Natural killer cell (primary cell): ENCODE measurements around the gene SLC6A13. TPM values are rescaled to one million over a fixed set of nuclear protein-coding genes. Genes with fewer than 3 reads are reported as not detected.

Source experiments
- ATAC-seq, 3 donors: fragments of 150-1000 bp in 2 of 3; fragments of 200-7000 bp in 1 of 3; cut with Tn5 transposase; 1 replicate in 1 of 3; 2 replicates in 2 of 3; pipeline ENCODE4 v1.10.0; 2021; ENCODE audit warnings: mild to moderate bottlenecking in 2 of 3, moderate library complexity in 2 of 3
- DNase-seq, 2 donors: peaks; one replicate each; pipeline versions ENCODE4 v3.0.0 to v3.0.0-alpha.2; 2013 to 2021; ENCODE audit warnings: mixed read lengths in 1 of 2
- H3K27ac ChIP-seq: one replicate; pipeline ENCODE4 v1.5.1; 2013; ENCODE audit warnings: mild to moderate bottlenecking, low read length
- H3K27me3 ChIP-seq: one replicate; pipeline ENCODE4 v1.6.1; 2013; ENCODE audit warnings: low read length; ENCODE audit not compliant: control insufficient read depth, insufficient read depth
- H3K36me3 ChIP-seq: one replicate; pipeline ENCODE4 v1.6.1; 2013; ENCODE audit warnings: low read length; ENCODE audit not compliant: control insufficient read depth, insufficient read depth
- H3K4me1 ChIP-seq: one replicate; pipeline ENCODE4 v1.6.1; 2013; ENCODE audit warnings: low read length; ENCODE audit not compliant: control insufficient read depth, insufficient read depth
- H3K4me3 ChIP-seq: one replicate; pipeline ENCODE4 v1.5.1; 2013; ENCODE audit warnings: low read length
- H3K9me3 ChIP-seq: one replicate; pipeline ENCODE4 v1.6.1; 2013; ENCODE audit warnings: low read length; ENCODE audit not compliant: control insufficient read depth, insufficient read depth
- H3K27ac Mint-ChIP-seq, 2 donors: one replicate each; pipeline ENCODE4 v1.8.0; 2022; ENCODE audit warnings: mild to moderate bottlenecking in 2 of 2, mixed read lengths in 2 of 2, moderate library complexity in 1 of 2
- H3K27me3 Mint-ChIP-seq, 2 donors: one replicate each; pipeline ENCODE4 v1.8.0; 2022; ENCODE audit warnings: low read depth in 2 of 2, mixed read lengths in 2 of 2
- H3K36me3 Mint-ChIP-seq: one replicate; pipeline ENCODE4 v1.8.0; 2022; ENCODE audit warnings: mixed read lengths
- H3K4me1 Mint-ChIP-seq, 2 donors: one replicate each; pipeline ENCODE4 v1.8.0; 2022; ENCODE audit warnings: mixed read lengths in 2 of 2
- H3K4me3 Mint-ChIP-seq: one replicate; pipeline ENCODE4 v1.8.0; 2022; ENCODE audit warnings: mild to moderate bottlenecking, moderate library complexity, mixed read lengths
- H3K9me3 Mint-ChIP-seq, 2 donors: one replicate each; pipeline ENCODE4 v1.8.0; 2022; ENCODE audit warnings: mixed read lengths in 2 of 2
- WGBS: methylation state at CpG from one replicate; pipeline ENCODE4 v1.1.7; 2013; ENCODE audit warnings: missing lambda C conversion rate; ENCODE audit not compliant: insufficient coverage; 5-methylcytosine and 5-hydroxymethylcytosine counted together
- intact Hi-C: fragments of 100-400 bp; cut with micrococcal nuclease; formaldehyde crosslinking; loops from one replicate; pipeline ENCODE4 v1.14.2; 2022
- total RNA-seq, 4 donors: library from RNA; stranded (reverse); fragments of 120-200 nt in 1 of 4; gene quantifications; one replicate each; pipeline versions ENCODE4 v1.2.3 to v1.2.4, GENCODE V29; 2013 to 2022
- TF ChIP-seq, protein P1 (sequence below): fragments of 200-600 bp; IDR thresholded peaks from one replicate; pipeline ENCODE4 v1.8.0; 2022; ENCODE audit warnings: antibody characterized with exemption

The SLC6A13 gene
- total RNA-seq, 3 donors from 2014 or later (not counting 1 experiment from before 2014, with no cell fraction given) = 0.79 to 2.2 TPM; not detected in 1

DNA sequence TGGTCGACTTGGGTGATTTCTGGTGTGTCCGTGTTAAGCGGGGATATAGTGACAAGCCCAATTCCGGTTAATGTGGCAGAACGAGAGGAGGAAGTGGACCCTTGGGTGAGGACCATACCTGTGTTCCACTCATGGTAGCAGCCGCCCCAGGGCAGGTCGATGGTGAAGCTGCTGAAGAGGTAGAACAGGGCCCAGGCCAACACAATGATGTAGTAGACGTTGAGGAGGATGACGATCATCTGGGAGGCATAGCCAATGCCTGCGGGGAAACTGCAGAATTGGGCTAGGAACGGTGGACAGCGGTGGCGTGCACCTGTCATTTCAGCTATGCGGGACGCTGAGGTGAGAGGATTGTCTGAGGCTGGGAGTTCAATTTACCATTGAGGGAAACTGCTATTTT is 20.1 kb downstream of the SLC6A13 start:
- H3K27ac ChIP-seq = no peak overlapping the region
- Mint-ChIP-seq H3K4me1 (no peaks in the 10 kb centered on the region), H3K36me3 (peaks cover 14% of the 10 kb centered on the region), H3K27me3 (peaks cover 21 to 28% of the 10 kb centered on the region in 2 donors), H3K9me3 (peaks cover 4 to 6% of the 10 kb centered on the region in 2 donors), H3K27ac (no peak overlapping the region), H3K4me3 (no peak overlapping the region)
- H3K4me1 ChIP-seq = no peaks in the 10 kb centered on the region
- peaks cover under 1% of the 10 kb centered on the region for H3K9me3 ChIP-seq
- H3K36me3 ChIP-seq = no peaks in the 10 kb centered on the region
- DNase-seq (no peak), ATAC-seq (peak in 1 of 3 donors; percentile 30)
- TF ChIP-seq, protein P1, sequence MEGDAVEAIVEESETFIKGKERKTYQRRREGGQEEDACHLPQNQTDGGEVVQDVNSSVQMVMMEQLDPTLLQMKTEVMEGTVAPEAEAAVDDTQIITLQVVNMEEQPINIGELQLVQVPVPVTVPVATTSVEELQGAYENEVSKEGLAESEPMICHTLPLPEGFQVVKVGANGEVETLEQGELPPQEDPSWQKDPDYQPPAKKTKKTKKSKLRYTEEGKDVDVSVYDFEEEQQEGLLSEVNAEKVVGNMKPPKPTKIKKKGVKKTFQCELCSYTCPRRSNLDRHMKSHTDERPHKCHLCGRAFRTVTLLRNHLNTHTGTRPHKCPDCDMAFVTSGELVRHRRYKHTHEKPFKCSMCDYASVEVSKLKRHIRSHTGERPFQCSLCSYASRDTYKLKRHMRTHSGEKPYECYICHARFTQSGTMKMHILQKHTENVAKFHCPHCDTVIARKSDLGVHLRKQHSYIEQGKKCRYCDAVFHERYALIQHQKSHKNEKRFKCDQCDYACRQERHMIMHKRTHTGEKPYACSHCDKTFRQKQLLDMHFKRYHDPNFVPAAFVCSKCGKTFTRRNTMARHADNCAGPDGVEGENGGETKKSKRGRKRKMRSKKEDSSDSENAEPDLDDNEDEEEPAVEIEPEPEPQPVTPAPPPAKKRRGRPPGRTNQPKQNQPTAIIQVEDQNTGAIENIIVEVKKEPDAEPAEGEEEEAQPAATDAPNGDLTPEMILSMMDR = no peak
- H3K4me3 ChIP-seq = no peak overlapping the region
- intact Hi-C loops = no loop called here
- no peaks in the 10 kb centered on the region for H3K27me3 ChIP-seq
- WGBS = 92% methylated on average over 15 of the region's 15 CpGs

- Mint-ChIP-seq H3K36me3 (peaks cover 6% of the 10 kb centered on the region), H3K27ac (no peak overlapping the region), H3K9me3 (peaks cover 1 to 2% of the 10 kb centered on the region in 2 donors), H3K4me3 (no peak overlapping the region), H3K4me1 (no peaks in the 10 kb centered on the region), H3K27me3 (peaks cover 17 to 28% of the 10 kb centered on the region in 2 donors)
- no peak for ATAC-seq
- Histone ChIP-seq H3K4me3 (no peak overlapping the region), H3K36me3 (no peaks in the 10 kb centered on the region), H3K9me3 (peaks cover 13% of the 10 kb centered on the region), H3K4me1 (no peaks in the 10 kb centered on the region), H3K27ac (no peak overlapping the region), H3K27me3 (no peaks in the 10 kb centered on the region)
- intact Hi-C loops = no loop called here
- TF ChIP-seq, protein P1 = no peak
- DNase-seq = no peak
- WGBS = 96% methylated on average over 5 of the region's 9 CpGs
Measured at GRCh38 chr12:241266-241665, 21.4 kb downstream of the SLC6A13 start.

DNA sequence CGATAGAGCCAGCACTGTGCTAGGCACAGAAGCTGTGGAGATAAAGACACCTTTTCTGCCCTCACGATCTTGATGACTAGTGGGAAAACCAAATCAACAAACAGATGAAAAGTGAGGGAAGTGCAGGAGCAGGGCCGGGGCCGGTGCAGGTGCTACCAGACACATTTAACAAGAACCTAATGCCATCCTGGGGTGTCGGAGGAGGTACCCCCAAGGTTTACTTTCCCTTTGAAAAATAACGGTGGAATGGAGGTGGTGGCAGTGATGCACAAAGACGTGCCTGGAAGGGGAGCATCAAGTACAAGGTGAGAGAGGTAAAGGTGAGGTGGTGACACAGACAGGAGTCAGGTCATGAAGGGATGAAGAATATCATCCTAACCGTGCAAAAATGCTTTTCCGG is 22.1 kb downstream of the SLC6A13 start:
- H3K36me3 ChIP-seq = no peaks in the 10 kb centered on the region
- no peak for ATAC-seq
- H3K27ac Mint-ChIP-seq = no peak overlapping the region
- intact Hi-C loops = no loop called here
- peaks cover 4 to 7% of the 10 kb centered on the region in 2 donors for H3K9me3 Mint-ChIP-seq
- H3K4me1 ChIP-seq = no peaks in the 10 kb centered on the region
- DNase-seq = no peak
- H3K4me1 Mint-ChIP-seq = no peaks in the 10 kb centered on the region
- WGBS = 86% methylated on average over 9 of the region's 9 CpGs
- H3K27ac ChIP-seq = no peak overlapping the region
- peaks cover 9% of the 10 kb centered on the region for H3K36me3 Mint-ChIP-seq
- peaks cover 13% of the 10 kb centered on the region for H3K9me3 ChIP-seq
- no peaks in the 10 kb centered on the region for H3K27me3 ChIP-seq
- TF ChIP-seq, protein P1 = no peak
- H3K27me3 Mint-ChIP-seq = peaks cover 17 to 28% of the 10 kb centered on the region in 2 donors
- no peak overlapping the region for H3K4me3 ChIP-seq
- no peak overlapping the region for H3K4me3 Mint-ChIP-seq

GRCh38 chr12:238736-239398 is 23.8 kb downstream of the SLC6A13 start:
- Histone ChIP-seq H3K4me3 (no peak overlapping the region), H3K9me3 (peaks cover 20% of the 10 kb centered on the region), H3K27ac (no peak overlapping the region), H3K36me3 (no peaks in the 10 kb centered on the region), H3K27me3 (no peaks in the 10 kb centered on the region), H3K4me1 (no peaks in the 10 kb centered on the region)
- no peak overlapping the region for H3K27ac Mint-ChIP-seq
- ATAC-seq (no peak), DNase-seq (no peak)
- H3K4me1 Mint-ChIP-seq = no peaks in the 10 kb centered on the region
- peaks cover 10 to 17% of the 10 kb centered on the region in 2 donors for H3K27me3 Mint-ChIP-seq
- peaks cover 9% of the 10 kb centered on the region for H3K36me3 Mint-ChIP-seq
- WGBS = 81% methylated on average over 19 of the region's 19 CpGs
- intact Hi-C loops = no loop called here
- TF ChIP-seq, protein P1 = no peak
- peaks cover 4 to 7% of the 10 kb centered on the region in 2 donors for H3K9me3 Mint-ChIP-seq
- no peak overlapping the region for H3K4me3 Mint-ChIP-seq
